Stimulated activated CD4-positive, alpha-beta T cell treated with anti-CD3 and anti-CD28 coated beads, Interleukin-4, amount 100 ng/mL, for 1 hour (primary cell): ENCODE data around the gene BRD4.
"Not testable (repeated sequence)": the region's sequence is repeated elsewhere in the genome, so short reads cannot be mapped to it uniquely, and the experiment has no call there.

Experiments
- DNase-seq: peaks from one replicate; pipeline ENCODE4 v3.0.0-alpha.2; 2020

Gene BRD4

GRCh38 chr19:15358918-15359317, 26.6 kb upstream of the BRD4 start:
- DNase-seq, result no peak

GRCh38 chr19:15357906-15358305, 25.6 kb upstream of the BRD4 start:
- DNase-seq, result no peak

- no peak for DNase-seq
Measured at GRCh38 chr19:15354566-15355296, 22.4 kb upstream of the BRD4 start.

- no peak for DNase-seq
Measured at GRCh38 chr19:15353908-15354307, 21.6 kb upstream of the BRD4 start.

- not testable (repeated sequence) for DNase-seq
Measured at GRCh38 chr19:15352535-15352934, 20.2 kb upstream of the BRD4 start.

- not testable (repeated sequence) for DNase-seq
Measured at GRCh38 chr19:15341328-15341727, 9.0 kb upstream of the BRD4 start.

- DNase-seq, result no peak
Measured at GRCh38 chr19:15340086-15340485, 7.7 kb upstream of the BRD4 start.

GRCh38 chr19:15337202-15337601, 4.9 kb upstream of the BRD4 start:
- DNase-seq, result no peak

GRCh38 chr19:15335992-15336391, 3.7 kb upstream of the BRD4 start:
- DNase-seq, result not testable (repeated sequence)

GRCh38 chr19:15331419-15332310, 674 bp downstream of the BRD4 start:
- peak; percentile 69 for DNase-seq

GRCh38 chr19:15330801-15331418, 1.4 kb downstream of the BRD4 start:
- no peak for DNase-seq

GRCh38 chr19:15328312-15328711, 4.0 kb downstream of the BRD4 start:
- DNase-seq, result no peak

GRCh38 chr19:15324791-15325519, 7.4 kb downstream of the BRD4 start:
- no peak for DNase-seq

- no peak for DNase-seq
Measured at GRCh38 chr19:15323496-15324235, 8.7 kb downstream of the BRD4 start.

GRCh38 chr19:15321739-15322138, 10.6 kb downstream of the BRD4 start:
- DNase-seq, result no peak

GRCh38 chr19:15320116-15320515, 12.2 kb downstream of the BRD4 start:
- DNase-seq, result no peak

- no peak for DNase-seq
Measured at GRCh38 chr19:15318241-15318691, 14.1 kb downstream of the BRD4 start.

- no peak for DNase-seq
Measured at GRCh38 chr19:15317392-15318071, 14.8 kb downstream of the BRD4 start.

GRCh38 chr19:15316498-15316897, 15.8 kb downstream of the BRD4 start:
- no peak for DNase-seq

GRCh38 chr19:15315101-15315500, 17.2 kb downstream of the BRD4 start:
- no peak for DNase-seq

GRCh38 chr19:15313649-15314279, 18.6 kb downstream of the BRD4 start:
- DNase-seq, result no peak
